HepG2 (cell line): ENCODE results near the gene RASAL3. TPM values are rescaled to one million over a fixed set of nuclear protein-coding genes. Genes with fewer than 3 reads are reported as not detected.
A peak's percentile ranks its signal among the peaks of the same experiment; 100 is the strongest.

Source experiments
- ETV5 ChIP-seq: IDR thresholded peaks from 2 replicates; pipeline ENCODE4 v1.6.1; 2018; ENCODE audit warnings: missing biosample characterization, missing genetic modification reagents, inconsistent platforms, borderline replicate concordance
- GFI1 ChIP-seq: sonication (generic); formaldehyde crosslinking; IDR thresholded peaks from 2 replicates; pipeline ENCODE4 v1.5.0; 2020; ENCODE audit warnings: missing genetic modification reagents, mild to moderate bottlenecking, borderline replicate concordance
- HCFC1 ChIP-seq: fragments of 150-350 bp; IDR thresholded peaks from 2 replicates; pipeline ENCODE4 v1.6.1; 2014; ENCODE audit warnings: low read depth, low read length
- HNRNPLL ChIP-seq: fragments of 200-400 bp; formaldehyde crosslinking; IDR thresholded peaks from 2 replicates; pipeline ENCODE4 v1.6.1; 2017; ENCODE audit warnings: mild to moderate bottlenecking, low read depth, low read length; ENCODE audit not compliant: poor library complexity, severe bottlenecking
- NFATC3 ChIP-seq: sonication (generic); formaldehyde crosslinking; IDR thresholded peaks from 2 replicates; pipeline ENCODE4 v1.5.1; 2020; ENCODE audit warnings: mild to moderate bottlenecking, missing genetic modification reagents
- NR2F2 ChIP-seq: IDR thresholded peaks from 2 replicates; pipeline ENCODE4 v1.6.1; 2012; ENCODE audit warnings: low read depth, inconsistent platforms, borderline replicate concordance
- TAF15 ChIP-seq: fragments of 200-400 bp; formaldehyde crosslinking; IDR thresholded peaks from one replicate; pipeline ENCODE4 v1.6.1; 2018; ENCODE audit warnings: mild to moderate bottlenecking, low read depth, low read length; ENCODE audit not compliant: poor library complexity, severe bottlenecking
- ZNF83 ChIP-seq: sonication (generic); formaldehyde crosslinking; IDR thresholded peaks from 2 replicates; pipeline ENCODE4 v1.4.0; 2020; ENCODE audit warnings: missing genetic modification reagents, mild to moderate bottlenecking, borderline replicate concordance
- polyA plus RNA-seq, 8 experiments: library from polyadenylated mRNA; depleted of rRNA in 3 of 8; stranded (reverse) in 7 of 8; unstranded in 1 of 8; fragments of >200 nt; fragmentation: Illumina TruSeq in 4 of 8; extraction: Trizol in 4 of 8; gene quantifications; 2 replicates each; pipeline versions ENCODE4 v1.2.1 to v1.2.3, GENCODE V29; 2011 to 2016; ENCODE audit warnings: low read depth in 4 of 8, missing spikeins in 1 of 8, mixed read lengths in 1 of 8; ENCODE audit not compliant: insufficient read depth in 1 of 8
- total RNA-seq, 5 experiments: library from RNA; depleted of rRNA; stranded (reverse); fragments of >200 nt; fragmentation: Illumina TruSeq; extraction: Trizol; gene quantifications; 2 replicates each; pipeline ENCODE4 v1.2.3, GENCODE V29; 2016; ENCODE audit warnings: low read depth in 1 of 5
- TF ChIP-seq, protein P1 (sequence below): IDR thresholded peaks from 2 replicates; pipeline ENCODE4 v1.4.0; 2020; ENCODE audit warnings: mild to moderate bottlenecking, missing genetic modification reagents
- TF ChIP-seq, protein P2 (sequence below): sonication (generic); formaldehyde crosslinking; IDR thresholded peaks from 2 replicates; pipeline ENCODE4 v1.5.0; 2020; ENCODE audit warnings: mild to moderate bottlenecking, missing genetic modification reagents, borderline replicate concordance
- TF ChIP-seq, protein P3 (sequence below): sonication (generic); formaldehyde crosslinking; IDR thresholded peaks from 2 replicates; pipeline ENCODE4 v1.4.0; 2020; ENCODE audit warnings: low read depth, mild to moderate bottlenecking, missing genetic modification reagents
- TF ChIP-seq, protein P4 (sequence below), 2 experiments: sonication (generic) in 1 of 2; formaldehyde crosslinking in 1 of 2; IDR thresholded peaks; 2 replicates each; pipeline versions ENCODE4 v1.4.0 to v1.6.1; 2016 to 2020; ENCODE audit warnings: borderline replicate concordance in 1 of 2, low read depth in 1 of 2, mild to moderate bottlenecking in 1 of 2, missing genetic modification reagents in 1 of 2

RASAL3 gene
- total and polyA plus RNA-seq, 2 of the 13 experiments (the other 11 are each of a cell fraction or from before 2014, with no cell fraction given), result not detected

DNA sequence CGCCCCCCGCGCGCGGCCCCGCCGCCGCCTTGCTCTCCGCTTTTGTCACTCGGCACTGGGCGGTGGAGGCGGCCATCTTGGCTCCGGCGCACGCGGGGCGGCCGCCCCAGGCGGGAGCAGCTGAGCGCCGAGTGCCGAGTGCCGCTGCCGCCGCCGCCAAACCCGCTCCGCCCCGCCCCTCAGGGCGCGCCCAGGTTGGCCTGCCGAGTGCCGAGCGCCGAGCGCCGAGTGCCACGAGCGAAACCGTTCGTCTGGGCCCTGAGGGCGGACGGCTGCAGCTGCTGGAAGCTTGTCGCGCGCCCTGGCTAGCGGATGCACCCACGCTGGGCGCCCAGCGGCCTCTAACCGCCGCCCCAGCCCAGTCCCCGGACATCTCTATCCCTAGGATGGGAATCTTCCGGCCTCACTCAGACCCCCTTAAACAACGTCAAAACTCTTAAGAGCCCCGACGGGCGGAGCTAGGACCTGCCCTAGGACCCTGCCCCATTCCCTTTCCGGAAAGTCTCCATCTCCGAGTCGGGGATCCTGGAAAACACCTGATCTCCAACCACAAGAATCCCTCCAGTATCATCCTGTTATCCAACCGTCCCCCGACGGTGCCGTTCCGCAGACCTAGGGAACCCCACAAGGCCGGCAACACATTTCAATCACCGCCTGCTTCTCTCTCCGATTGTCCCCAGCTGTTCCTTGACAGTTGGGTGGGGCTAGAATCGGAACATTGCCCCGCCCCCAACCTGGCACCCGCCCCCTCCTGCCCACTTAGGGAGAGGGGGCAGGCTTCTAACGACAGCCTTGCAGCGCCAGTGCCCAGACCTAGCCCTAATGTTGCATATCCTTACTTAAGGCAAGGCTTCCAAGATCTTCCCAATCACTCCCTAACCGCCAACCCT, 31.5 kb downstream of the RASAL3 start (continued):
- TF ChIP-seq, protein P1, sequence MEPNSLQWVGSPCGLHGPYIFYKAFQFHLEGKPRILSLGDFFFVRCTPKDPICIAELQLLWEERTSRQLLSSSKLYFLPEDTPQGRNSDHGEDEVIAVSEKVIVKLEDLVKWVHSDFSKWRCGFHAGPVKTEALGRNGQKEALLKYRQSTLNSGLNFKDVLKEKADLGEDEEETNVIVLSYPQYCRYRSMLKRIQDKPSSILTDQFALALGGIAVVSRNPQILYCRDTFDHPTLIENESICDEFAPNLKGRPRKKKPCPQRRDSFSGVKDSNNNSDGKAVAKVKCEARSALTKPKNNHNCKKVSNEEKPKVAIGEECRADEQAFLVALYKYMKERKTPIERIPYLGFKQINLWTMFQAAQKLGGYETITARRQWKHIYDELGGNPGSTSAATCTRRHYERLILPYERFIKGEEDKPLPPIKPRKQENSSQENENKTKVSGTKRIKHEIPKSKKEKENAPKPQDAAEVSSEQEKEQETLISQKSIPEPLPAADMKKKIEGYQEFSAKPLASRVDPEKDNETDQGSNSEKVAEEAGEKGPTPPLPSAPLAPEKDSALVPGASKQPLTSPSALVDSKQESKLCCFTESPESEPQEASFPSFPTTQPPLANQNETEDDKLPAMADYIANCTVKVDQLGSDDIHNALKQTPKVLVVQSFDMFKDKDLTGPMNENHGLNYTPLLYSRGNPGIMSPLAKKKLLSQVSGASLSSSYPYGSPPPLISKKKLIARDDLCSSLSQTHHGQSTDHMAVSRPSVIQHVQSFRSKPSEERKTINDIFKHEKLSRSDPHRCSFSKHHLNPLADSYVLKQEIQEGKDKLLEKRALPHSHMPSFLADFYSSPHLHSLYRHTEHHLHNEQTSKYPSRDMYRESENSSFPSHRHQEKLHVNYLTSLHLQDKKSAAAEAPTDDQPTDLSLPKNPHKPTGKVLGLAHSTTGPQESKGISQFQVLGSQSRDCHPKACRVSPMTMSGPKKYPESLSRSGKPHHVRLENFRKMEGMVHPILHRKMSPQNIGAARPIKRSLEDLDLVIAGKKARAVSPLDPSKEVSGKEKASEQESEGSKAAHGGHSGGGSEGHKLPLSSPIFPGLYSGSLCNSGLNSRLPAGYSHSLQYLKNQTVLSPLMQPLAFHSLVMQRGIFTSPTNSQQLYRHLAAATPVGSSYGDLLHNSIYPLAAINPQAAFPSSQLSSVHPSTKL (CRISPR knock-in tag), result 0 out of 2 replicates have a peak, but pooled peaks have one; percentile 31
- no peak for TF ChIP-seq ZNF83 (CRISPR knock-in tag)
- TF ChIP-seq TAF15, result no peak
- TF ChIP-seq ETV5 (CRISPR knock-in tag), result 0 out of 2 replicates have a peak, but pooled peaks have one; percentile 18
- TF ChIP-seq, protein P2, sequence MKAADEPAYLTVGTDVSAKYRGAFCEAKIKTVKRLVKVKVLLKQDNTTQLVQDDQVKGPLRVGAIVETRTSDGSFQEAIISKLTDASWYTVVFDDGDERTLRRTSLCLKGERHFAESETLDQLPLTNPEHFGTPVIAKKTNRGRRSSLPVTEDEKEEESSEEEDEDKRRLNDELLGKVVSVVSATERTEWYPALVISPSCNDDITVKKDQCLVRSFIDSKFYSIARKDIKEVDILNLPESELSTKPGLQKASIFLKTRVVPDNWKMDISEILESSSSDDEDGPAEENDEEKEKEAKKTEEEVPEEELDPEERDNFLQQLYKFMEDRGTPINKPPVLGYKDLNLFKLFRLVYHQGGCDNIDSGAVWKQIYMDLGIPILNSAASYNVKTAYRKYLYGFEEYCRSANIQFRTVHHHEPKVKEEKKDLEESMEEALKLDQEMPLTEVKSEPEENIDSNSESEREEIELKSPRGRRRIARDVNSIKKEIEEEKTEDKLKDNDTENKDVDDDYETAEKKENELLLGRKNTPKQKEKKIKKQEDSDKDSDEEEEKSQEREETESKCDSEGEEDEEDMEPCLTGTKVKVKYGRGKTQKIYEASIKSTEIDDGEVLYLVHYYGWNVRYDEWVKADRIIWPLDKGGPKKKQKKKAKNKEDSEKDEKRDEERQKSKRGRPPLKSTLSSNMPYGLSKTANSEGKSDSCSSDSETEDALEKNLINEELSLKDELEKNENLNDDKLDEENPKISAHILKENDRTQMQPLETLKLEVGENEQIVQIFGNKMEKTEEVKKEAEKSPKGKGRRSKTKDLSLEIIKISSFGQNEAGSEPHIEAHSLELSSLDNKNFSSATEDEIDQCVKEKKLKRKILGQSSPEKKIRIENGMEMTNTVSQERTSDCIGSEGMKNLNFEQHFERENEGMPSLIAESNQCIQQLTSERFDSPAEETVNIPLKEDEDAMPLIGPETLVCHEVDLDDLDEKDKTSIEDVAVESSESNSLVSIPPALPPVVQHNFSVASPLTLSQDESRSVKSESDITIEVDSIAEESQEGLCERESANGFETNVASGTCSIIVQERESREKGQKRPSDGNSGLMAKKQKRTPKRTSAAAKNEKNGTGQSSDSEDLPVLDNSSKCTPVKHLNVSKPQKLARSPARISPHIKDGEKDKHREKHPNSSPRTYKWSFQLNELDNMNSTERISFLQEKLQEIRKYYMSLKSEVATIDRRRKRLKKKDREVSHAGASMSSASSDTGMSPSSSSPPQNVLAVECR, result peak; percentile 86
- peak; percentile 67; the same call in 1 of the 2 replicates for TF ChIP-seq HCFC1
- no peak for TF ChIP-seq NFATC3 (CRISPR knock-in tag)
- no peak for TF ChIP-seq NR2F2
- TF ChIP-seq, protein P3, sequence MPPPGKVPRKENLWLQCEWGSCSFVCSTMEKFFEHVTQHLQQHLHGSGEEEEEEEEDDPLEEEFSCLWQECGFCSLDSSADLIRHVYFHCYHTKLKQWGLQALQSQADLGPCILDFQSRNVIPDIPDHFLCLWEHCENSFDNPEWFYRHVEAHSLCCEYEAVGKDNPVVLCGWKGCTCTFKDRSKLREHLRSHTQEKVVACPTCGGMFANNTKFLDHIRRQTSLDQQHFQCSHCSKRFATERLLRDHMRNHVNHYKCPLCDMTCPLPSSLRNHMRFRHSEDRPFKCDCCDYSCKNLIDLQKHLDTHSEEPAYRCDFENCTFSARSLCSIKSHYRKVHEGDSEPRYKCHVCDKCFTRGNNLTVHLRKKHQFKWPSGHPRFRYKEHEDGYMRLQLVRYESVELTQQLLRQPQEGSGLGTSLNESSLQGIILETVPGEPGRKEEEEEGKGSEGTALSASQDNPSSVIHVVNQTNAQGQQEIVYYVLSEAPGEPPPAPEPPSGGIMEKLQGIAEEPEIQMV (CRISPR knock-in tag), result peak; percentile 72; the same call in 1 of the 2 replicates
- peak; percentile 47; the same call in 1 of the 2 replicates for TF ChIP-seq GFI1 (CRISPR knock-in tag)
- TF ChIP-seq, protein P4, sequence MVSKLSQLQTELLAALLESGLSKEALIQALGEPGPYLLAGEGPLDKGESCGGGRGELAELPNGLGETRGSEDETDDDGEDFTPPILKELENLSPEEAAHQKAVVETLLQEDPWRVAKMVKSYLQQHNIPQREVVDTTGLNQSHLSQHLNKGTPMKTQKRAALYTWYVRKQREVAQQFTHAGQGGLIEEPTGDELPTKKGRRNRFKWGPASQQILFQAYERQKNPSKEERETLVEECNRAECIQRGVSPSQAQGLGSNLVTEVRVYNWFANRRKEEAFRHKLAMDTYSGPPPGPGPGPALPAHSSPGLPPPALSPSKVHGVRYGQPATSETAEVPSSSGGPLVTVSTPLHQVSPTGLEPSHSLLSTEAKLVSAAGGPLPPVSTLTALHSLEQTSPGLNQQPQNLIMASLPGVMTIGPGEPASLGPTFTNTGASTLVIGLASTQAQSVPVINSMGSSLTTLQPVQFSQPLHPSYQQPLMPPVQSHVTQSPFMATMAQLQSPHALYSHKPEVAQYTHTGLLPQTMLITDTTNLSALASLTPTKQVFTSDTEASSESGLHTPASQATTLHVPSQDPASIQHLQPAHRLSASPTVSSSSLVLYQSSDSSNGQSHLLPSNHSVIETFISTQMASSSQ (IDR thresholded peaks at IDR 0.05; ENCODE audit: low read depth), result no peak
- TF ChIP-seq, protein P4 (CRISPR knock-in tag; IDR thresholded peaks at IDR 0.05; ENCODE audit: borderline replicate concordance), result peak; percentile 49; the same call in 1 of the 2 replicates
- peak; percentile 51 for TF ChIP-seq HNRNPLL
